Endothelial cell of umbilical vein (primary cell): ENCODE measurements around the gene PCDHGA10. TPM values are rescaled to one million over a fixed set of nuclear protein-coding genes. Genes with fewer than 3 reads are reported as not detected.
"Not testable (repeated sequence)": the region's sequence is repeated elsewhere in the genome, so short reads cannot be mapped to it uniquely, and the experiment has no call there.

Experiments used
- BruUV-seq: library from RNA; stranded (reverse); fragments of 400-500 nt; replicated peaks from 2 replicates; lab custom pipeline; 2021; lab: Mats Ljungman, UMichigan
- CTCF ChIA-PET: fragments of 300-600, 350-600 bp; sonication (Branson Sonifier 250); formaldehyde crosslinking; loops from one replicate; lab custom pipeline; 2021; ENCODE audit warnings: antibody characterized with exemption, inconsistent platforms; lab: Charles Lee
- POLR2A ChIA-PET: fragments of 300-600, 350-600 bp; sonication (Branson Sonifier 250); formaldehyde crosslinking; loops from one replicate; lab custom pipeline; 2021; ENCODE audit warnings: antibody characterized with exemption, inconsistent platforms; lab: Charles Lee
- DNase-seq: peaks from one replicate; pipeline ENCODE4 v3.0.0-alpha.2; 2011; ENCODE audit warnings: low read depth, low spot score
- FAIRE-seq: peaks from 2 replicates; lab custom pipeline; 2011; peaks lifted over from hg19 to GRCh38; lab: Jason Lieb, UNC
- H2AFZ ChIP-seq: 2 replicates; pipeline ENCODE4 v1.6.0; 2012; ENCODE audit warnings: low read depth, low read length, control low read depth, inconsistent platforms
- H3K27ac ChIP-seq: 2 replicates; pipeline ENCODE4 v1.5.1; 2011; ENCODE audit warnings: low read depth, mild to moderate bottlenecking, control low read depth, low read length, moderate library complexity; ENCODE audit not compliant: insufficient read depth
- H3K27me3 ChIP-seq, 2 experiments: 2 replicates each; pipeline versions ENCODE4 v1.6.0 to v1.6.1; 2011; ENCODE audit warnings: low read length in 2 of 2, mixed read lengths in 1 of 2; ENCODE audit not compliant: control insufficient read depth in 2 of 2, insufficient read depth in 2 of 2
- H3K36me3 ChIP-seq, 2 experiments: 2 replicates in 1 of 2; 3 replicates in 1 of 2; pipeline ENCODE4 v1.5.1; 2011; ENCODE audit warnings: low read length in 2 of 2, mild to moderate bottlenecking in 1 of 2, moderate library complexity in 1 of 2; ENCODE audit not compliant: control insufficient read depth in 2 of 2, insufficient read depth in 2 of 2; ENCODE audit errors: extremely low read depth in 1 of 2
- H3K4me1 ChIP-seq: 3 replicates; pipeline ENCODE4 v1.5.1; 2011; ENCODE audit warnings: mild to moderate bottlenecking, low read length; ENCODE audit not compliant: control insufficient read depth, insufficient read depth; ENCODE audit errors: extremely low read depth
- H3K4me2 ChIP-seq: 2 replicates; pipeline ENCODE4 v1.6.1; 2011; ENCODE audit warnings: low read length, control low read depth, mixed read lengths; ENCODE audit not compliant: insufficient read depth
- H3K4me3 ChIP-seq, 3 experiments: fragments of 200-600 bp in 1 of 3; sonication (generic), shearing (Covaris generic) in 1 of 3; replicated peaks in 1 of 3; 2 replicates each; pipeline ENCODE4 v1.5.1; 2011 to 2016; ENCODE audit warnings: control low read depth in 3 of 3, low read length in 3 of 3, mild to moderate bottlenecking in 2 of 3, inconsistent platforms in 1 of 3, low read depth in 1 of 3, moderate library complexity in 1 of 3; ENCODE audit not compliant: insufficient read depth in 1 of 3
- H3K79me2 ChIP-seq: 2 replicates; pipeline ENCODE4 v1.6.0; 2012; ENCODE audit warnings: low read length, inconsistent platforms; ENCODE audit not compliant: control insufficient read depth, insufficient read depth
- H3K9ac ChIP-seq: replicated peaks from 2 replicates; pipeline ENCODE3; 2011; ENCODE audit warnings: low read length, control low read depth; ENCODE audit not compliant: insufficient read depth; ENCODE audit errors: extremely low read depth
- H3K9me1 ChIP-seq: replicated peaks from 3 replicates; pipeline ENCODE4 v1.6.0; 2011; ENCODE audit warnings: mild to moderate bottlenecking, low read length; ENCODE audit not compliant: control insufficient read depth, insufficient read depth; ENCODE audit errors: extremely low read depth
- H3K9me3 ChIP-seq: replicated peaks from 2 replicates; pipeline ENCODE4 v1.5.1; 2012; ENCODE audit warnings: low read length, inconsistent platforms; ENCODE audit not compliant: control insufficient read depth, insufficient read depth
- H4K20me1 ChIP-seq: replicated peaks from 2 replicates; pipeline ENCODE3; 2011; ENCODE audit warnings: mild to moderate bottlenecking, low read length; ENCODE audit not compliant: control insufficient read depth, insufficient read depth; ENCODE audit errors: extremely low read depth
- EZH2 ChIP-seq: IDR thresholded peaks from 2 replicates; pipeline ENCODE4 v1.6.1; 2012; ENCODE audit warnings: borderline replicate concordance, low read depth, mild to moderate bottlenecking, moderate library complexity, low read length, inconsistent platforms; ENCODE audit not compliant: severe bottlenecking
- dilution Hi-C: fragments of 300-500 bp; cut with MboI; formaldehyde crosslinking; loops from one replicate; pipeline ENCODE4 v1.15.0; 2019; ENCODE audit warnings: low sequenced_read_pairs; ENCODE audit not compliant: extremely low pct_ligation_motif_present
- intact Hi-C: fragments of 100-400 bp; cut with micrococcal nuclease; formaldehyde crosslinking; loops from one replicate; pipeline ENCODE4 v1.10.0; 2022
- polyA plus RNA-seq, 4 experiments: library from polyadenylated mRNA; depleted of rRNA in 3 of 4; stranded (reverse) in 3 of 4; unstranded in 1 of 4; fragments of >200 nt; gene quantifications; 2 replicates each; pipeline versions ENCODE4 v1.2.1 to v1.2.3, GENCODE V29; 2011 to 2012; ENCODE audit warnings: missing spikeins in 1 of 4
- total RNA-seq: library from RNA; stranded (reverse); gene quantifications from 2 replicates; pipeline ENCODE4 v1.2.3, GENCODE V29; 2021

PCDHGA10 gene
- total and polyA plus RNA-seq, 2 donors (not counting 3 experiments of a cell fraction or from before 2014, with no cell fraction given), result 3.6 to 4.4 TPM

DNA sequence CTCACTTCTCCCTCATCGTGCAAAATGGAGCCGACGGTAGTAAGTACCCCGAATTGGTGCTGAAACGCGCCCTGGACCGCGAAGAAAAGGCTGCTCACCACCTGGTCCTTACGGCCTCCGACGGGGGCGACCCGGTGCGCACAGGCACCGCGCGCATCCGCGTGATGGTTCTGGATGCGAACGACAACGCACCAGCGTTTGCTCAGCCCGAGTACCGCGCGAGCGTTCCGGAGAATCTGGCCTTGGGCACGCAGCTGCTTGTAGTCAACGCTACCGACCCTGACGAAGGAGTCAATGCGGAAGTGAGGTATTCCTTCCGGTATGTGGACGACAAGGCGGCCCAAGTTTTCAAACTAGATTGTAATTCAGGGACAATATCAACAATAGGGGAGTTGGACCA lies 18.5 kb downstream of the PCDHGA10 start:
- H3K9me3 ChIP-seq, result no peaks in the 10 kb centered on the region
- DNase-seq, result peak; percentile 33
- no peaks in the 10 kb centered on the region for H3K36me3 ChIP-seq
- H4K20me1 ChIP-seq, result no peaks in the 10 kb centered on the region
- intact Hi-C loops (no loop called here), dilution Hi-C loops (no loop called here)
- ChIA-PET POLR2A (interaction anchor here (1.1 to 1.9 kb wide), 2 partner anchors 127 to 133 kb away, joined by 3 to 10 read pairs; no protein-coding TSS in a partner anchor), CTCF (interaction anchor here (1.2 to 6.8 kb wide), 26 partner anchors 10 to 239 kb away, joined by 3 to 308 read pairs (median 20); partner anchors contain the start of genes PCDHB10, PCDHGA10, PCDHGA11 and PCDHGA3)
- H3K9me1 ChIP-seq, result no peaks in the 10 kb centered on the region
- no peak for FAIRE-seq
- H3K4me3 ChIP-seq, result peak overlapping the region in 2 of 3 experiments; percentile 40 to 67
- no peak overlapping the region for H3K9ac ChIP-seq
- peak overlapping the region; percentile 86 for H2AFZ ChIP-seq
- no peaks in the 10 kb centered on the region for H3K79me2 ChIP-seq
- H3K27ac ChIP-seq, result no peak overlapping the region
- H3K4me1 ChIP-seq, result peaks cover 17% of the 10 kb centered on the region
- H3K4me2 ChIP-seq, result peak overlapping the region; percentile 93
- peaks cover 25 to 40% of the 10 kb centered on the region in 2 experiments for H3K27me3 ChIP-seq
- no peak for TF ChIP-seq EZH2
- no TSS peak for BruUV-seq

- intact Hi-C loops, FAIRE-seq: not testable (repeated sequence)
- H3K4me2 ChIP-seq, result peak overlapping the region; percentile 93
Observed at GRCh38 chr5:141432308-141432707, 19.5 kb downstream of the PCDHGA10 start.

DNA sequence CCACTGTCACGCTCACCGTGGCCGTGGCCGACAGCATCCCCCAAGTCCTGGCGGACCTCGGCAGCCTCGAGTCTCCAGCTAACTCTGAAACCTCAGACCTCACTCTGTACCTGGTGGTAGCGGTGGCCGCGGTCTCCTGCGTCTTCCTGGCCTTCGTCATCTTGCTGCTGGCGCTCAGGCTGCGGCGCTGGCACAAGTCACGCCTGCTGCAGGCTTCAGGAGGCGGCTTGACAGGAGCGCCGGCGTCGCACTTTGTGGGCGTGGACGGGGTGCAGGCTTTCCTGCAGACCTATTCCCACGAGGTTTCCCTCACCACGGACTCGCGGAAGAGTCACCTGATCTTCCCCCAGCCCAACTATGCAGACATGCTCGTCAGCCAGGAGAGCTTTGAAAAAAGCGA lies 19.9 kb downstream of the PCDHGA10 start:
- POLR2A ChIA-PET, H3K9me3 ChIP-seq, intact Hi-C loops, H4K20me1 ChIP-seq, dilution Hi-C loops, H2AFZ ChIP-seq, H3K9me1 ChIP-seq, H3K27ac ChIP-seq, BruUV-seq, FAIRE-seq, H3K4me3 ChIP-seq, DNase-seq, H3K9ac ChIP-seq, H3K79me2 ChIP-seq, H3K4me2 ChIP-seq, H3K36me3 ChIP-seq: not testable (repeated sequence)
- Histone ChIP-seq H3K4me1 (peaks cover 17% of the 10 kb centered on the region), H3K27me3 (peaks cover 17 to 28% of the 10 kb centered on the region in 2 experiments)
- CTCF ChIA-PET, result interaction anchor here (1.2 to 6.8 kb wide), 6 partner anchors 11 to 131 kb away, joined by 3 to 308 read pairs (median 125); partner anchors contain the start of genes PCDHGA11 and PCDHGB7

More at GRCh38 chr5:141432308-141432707, 19.5 kb downstream of the PCDHGA10 start:
- H3K9me3 ChIP-seq, H2AFZ ChIP-seq, DNase-seq, H3K9me1 ChIP-seq, H3K79me2 ChIP-seq, H3K4me3 ChIP-seq, dilution Hi-C loops, POLR2A ChIA-PET, H3K9ac ChIP-seq, H3K36me3 ChIP-seq, H3K27ac ChIP-seq, BruUV-seq, H4K20me1 ChIP-seq: not testable (repeated sequence)
- CTCF ChIA-PET, result interaction anchor here (1.2 to 6.8 kb wide), 8 partner anchors 11 to 131 kb away, joined by 3 to 308 read pairs (median 63); partner anchors contain the start of genes PCDHGA11, PCDHGB7 and PCDHGC4
- Histone ChIP-seq H3K27me3 (peaks cover 20 to 32% of the 10 kb centered on the region in 2 experiments), H3K4me1 (peaks cover 17% of the 10 kb centered on the region)
